Astrocyte of the spinal cord (primary cell): ENCODE data around the gene DENND4A.

Source experiments
- DNase-seq: peaks from one replicate; pipeline ENCODE4 v3.0.0; 2011; ENCODE audit warnings: low read depth, low spot score
- H3K4me3 ChIP-seq: 2 replicates; pipeline ENCODE4 v1.5.1; 2011; ENCODE audit warnings: low read depth, mild to moderate bottlenecking, low read length, moderate library complexity
- in situ Hi-C: cut with HindIII; loops from 2 replicates; pipeline ENCODE4 v1.10.0; 2017; ENCODE audit warnings: low sequenced_read_pairs
- TF ChIP-seq, protein P1 (sequence below): IDR thresholded peaks from 2 replicates; pipeline ENCODE4 v1.5.1; 2012; ENCODE audit warnings: low read depth, mild to moderate bottlenecking, low read length, inconsistent platforms

Gene DENND4A

DNA sequence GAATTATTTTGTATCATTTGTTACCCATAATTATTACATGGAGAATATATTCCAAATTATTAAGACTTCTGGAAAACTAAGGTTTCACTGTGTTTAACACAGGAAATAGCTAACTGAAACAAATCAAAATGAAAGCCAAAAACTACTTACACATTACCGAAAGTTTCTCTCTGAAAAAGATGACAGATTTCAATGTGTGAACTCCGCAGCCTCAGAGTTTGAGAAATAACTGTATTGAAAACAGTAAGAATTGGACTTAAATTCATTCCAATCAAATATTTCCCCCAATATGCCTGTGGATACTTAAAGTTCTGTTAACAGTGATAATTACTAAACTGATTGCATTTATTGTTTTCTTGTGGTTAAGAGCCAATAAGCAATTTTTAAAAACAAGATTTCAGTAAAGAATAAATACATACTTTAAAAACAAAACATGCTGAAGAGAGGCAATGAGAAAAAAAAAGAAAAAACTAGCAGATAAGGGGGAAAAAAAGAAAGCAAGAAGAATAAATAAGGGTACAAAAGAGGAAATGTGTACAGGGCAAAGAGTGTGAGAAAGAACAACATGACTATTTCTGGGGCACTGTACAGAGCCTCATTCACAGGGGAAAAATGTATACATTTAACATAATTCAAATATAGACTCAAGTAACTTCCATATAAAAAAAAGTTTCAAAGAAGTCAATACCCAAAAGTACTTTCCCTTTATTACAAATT lies 30.7 kb downstream of the DENND4A start:
- TF ChIP-seq, protein P1, sequence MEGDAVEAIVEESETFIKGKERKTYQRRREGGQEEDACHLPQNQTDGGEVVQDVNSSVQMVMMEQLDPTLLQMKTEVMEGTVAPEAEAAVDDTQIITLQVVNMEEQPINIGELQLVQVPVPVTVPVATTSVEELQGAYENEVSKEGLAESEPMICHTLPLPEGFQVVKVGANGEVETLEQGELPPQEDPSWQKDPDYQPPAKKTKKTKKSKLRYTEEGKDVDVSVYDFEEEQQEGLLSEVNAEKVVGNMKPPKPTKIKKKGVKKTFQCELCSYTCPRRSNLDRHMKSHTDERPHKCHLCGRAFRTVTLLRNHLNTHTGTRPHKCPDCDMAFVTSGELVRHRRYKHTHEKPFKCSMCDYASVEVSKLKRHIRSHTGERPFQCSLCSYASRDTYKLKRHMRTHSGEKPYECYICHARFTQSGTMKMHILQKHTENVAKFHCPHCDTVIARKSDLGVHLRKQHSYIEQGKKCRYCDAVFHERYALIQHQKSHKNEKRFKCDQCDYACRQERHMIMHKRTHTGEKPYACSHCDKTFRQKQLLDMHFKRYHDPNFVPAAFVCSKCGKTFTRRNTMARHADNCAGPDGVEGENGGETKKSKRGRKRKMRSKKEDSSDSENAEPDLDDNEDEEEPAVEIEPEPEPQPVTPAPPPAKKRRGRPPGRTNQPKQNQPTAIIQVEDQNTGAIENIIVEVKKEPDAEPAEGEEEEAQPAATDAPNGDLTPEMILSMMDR = no peak
- in situ Hi-C loops = no loop called here
- no peak for DNase-seq
- no peak overlapping the region for H3K4me3 ChIP-seq

DNA sequence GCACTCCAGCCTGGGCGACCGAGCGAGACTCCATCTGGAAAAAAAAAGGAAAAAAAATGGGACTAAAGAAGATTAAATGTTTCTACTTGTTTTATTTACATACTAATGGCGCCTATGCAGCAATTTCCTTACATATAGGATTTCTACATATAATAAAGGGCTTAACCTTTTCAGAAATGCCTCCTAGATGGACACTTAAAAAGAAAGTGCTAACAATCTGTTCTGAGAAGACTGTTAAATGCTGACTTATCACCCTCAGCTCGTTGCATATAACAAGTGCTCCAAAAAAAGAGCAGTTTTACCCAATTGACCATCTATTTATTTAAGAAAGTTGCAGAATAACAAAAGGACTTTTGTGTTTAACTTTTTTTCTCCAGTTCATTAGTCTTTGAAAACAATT lies 32.7 kb downstream of the DENND4A start:
- TF ChIP-seq, protein P1 = no peak
- in situ Hi-C loops = no loop called here
- DNase-seq = no peak
- H3K4me3 ChIP-seq = no peak overlapping the region

DNA sequence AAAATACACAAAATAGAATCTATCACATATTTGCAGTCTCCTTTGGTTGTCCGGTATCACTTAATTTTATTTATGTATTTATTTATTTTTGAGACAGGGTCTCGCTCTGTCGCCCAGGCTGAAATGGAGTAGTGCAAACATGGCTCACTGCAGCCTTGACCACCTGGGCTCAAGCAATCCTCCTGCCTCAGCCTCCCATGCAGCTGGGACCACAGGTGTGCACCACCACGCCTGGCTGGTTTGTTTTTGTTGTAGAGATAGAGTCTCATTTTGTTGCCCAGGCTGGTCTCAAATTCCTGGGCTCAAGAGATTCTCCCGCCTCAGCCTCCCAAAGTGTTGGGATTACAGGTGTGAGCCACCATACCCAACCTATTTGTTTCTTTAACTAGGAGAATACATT lies 33.9 kb downstream of the DENND4A start:
- TF ChIP-seq, protein P1 = no peak
- H3K4me3 ChIP-seq = no peak overlapping the region
- in situ Hi-C loops = no loop called here
- no peak for DNase-seq

DNA sequence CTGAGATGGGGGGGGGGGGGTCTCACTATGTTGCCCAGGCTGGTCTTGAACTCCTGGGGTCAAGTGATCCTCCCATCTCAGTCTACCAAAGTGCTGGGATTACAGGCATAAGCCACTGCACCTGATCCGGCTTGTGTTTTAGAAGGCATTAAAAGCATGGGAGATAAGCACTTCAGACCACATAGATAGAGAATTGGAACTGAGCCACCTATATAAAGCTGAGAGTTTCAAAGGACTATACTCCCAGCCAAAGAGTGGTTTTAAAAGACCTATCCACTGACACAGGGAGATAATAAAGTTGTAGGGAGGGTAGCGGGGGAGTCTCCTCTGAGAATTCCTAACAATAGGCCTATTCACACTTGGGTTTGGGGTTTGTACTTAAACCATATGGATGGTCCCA lies 34.8 kb downstream of the DENND4A start:
- DNase-seq = no peak
- no peak overlapping the region for H3K4me3 ChIP-seq
- in situ Hi-C loops = no loop called here
- TF ChIP-seq, protein P1 = no peak

DNA sequence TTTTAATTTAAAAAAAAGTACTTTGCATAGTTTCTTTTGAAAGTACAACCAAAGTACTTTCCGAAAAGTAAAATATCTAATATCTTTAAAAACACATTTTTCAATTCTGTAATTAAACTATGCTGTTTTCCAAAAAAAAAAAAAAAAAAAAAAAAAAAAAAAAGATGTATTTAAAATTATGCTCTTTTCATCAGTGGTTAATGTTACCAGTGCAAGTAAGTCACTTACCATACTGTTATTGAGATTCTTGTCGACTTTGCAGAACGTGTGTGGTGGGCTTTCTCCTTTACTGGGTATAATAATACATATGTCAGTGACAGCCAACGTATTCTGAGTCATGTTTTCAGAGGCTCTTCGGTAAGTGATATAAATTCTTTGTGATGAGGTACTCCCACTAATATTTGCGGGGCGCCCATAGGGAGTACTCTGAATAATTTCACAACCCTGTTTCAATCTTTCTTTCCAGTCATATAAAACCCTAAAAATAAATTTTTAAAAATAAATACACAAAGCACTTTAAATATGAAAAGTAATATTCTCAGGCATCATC lies 39.9 kb downstream of the DENND4A start:
- no peak for DNase-seq
- no peak overlapping the region for H3K4me3 ChIP-seq

DNA sequence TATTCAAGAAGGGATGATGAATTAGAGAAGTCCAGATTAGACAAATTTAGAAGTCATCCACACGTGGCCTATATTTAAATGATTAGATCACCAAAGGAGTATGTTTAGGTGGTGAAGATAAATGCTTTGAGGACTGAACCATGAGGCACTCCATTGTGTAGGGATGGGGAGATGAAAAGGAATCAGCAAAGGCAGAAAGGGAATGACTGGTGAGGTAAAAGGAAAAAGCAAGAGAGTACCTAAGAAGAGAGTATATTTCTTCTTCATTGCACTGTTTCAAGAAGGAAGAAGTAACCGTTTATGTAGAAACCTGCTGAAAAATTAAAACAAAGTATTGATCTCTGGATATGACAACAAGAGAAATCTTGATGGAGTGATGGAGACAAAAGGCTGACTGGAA lies 40.7 kb downstream of the DENND4A start:
- TF ChIP-seq, protein P1 = no peak
- in situ Hi-C loops = no loop called here
- no peak for DNase-seq
- no peak overlapping the region for H3K4me3 ChIP-seq

More for the DNA sequence above, 39.9 kb downstream of the DENND4A start:
- TF ChIP-seq, protein P1 = no peak
- in situ Hi-C loops = no loop called here
